Measurements from ENCODE around the gene UVSSA. TPM values are rescaled to one million over a fixed set of nuclear protein-coding genes. Genes with fewer than 3 reads are reported as not detected.
"Not testable (repeated sequence)": the region's sequence is repeated elsewhere in the genome, so short reads cannot be mapped to it uniquely, and the experiment has no call there.

Gene UVSSA
- total RNA-seq, 1 donor from 2014 or later = 9.5 TPM

GRCh38 chr4:1377606-1378261, 30.7 kb downstream of the UVSSA start:
- DNase-seq = no peak

GRCh38 chr4:1378559-1379231, 31.7 kb downstream of the UVSSA start:
- DNase-seq = no peak

GRCh38 chr4:1379351-1379781, 32.4 kb downstream of the UVSSA start:
- no peak for DNase-seq

- DNase-seq = no peak
Measured at GRCh38 chr4:1379801-1380331, 32.9 kb downstream of the UVSSA start.

- DNase-seq = no peak
Measured at GRCh38 chr4:1380368-1381151, 33.6 kb downstream of the UVSSA start.

GRCh38 chr4:1381181-1381621, 34.2 kb downstream of the UVSSA start:
- DNase-seq = no peak

GRCh38 chr4:1381944-1382541, 35.0 kb downstream of the UVSSA start:
- no peak for DNase-seq

GRCh38 chr4:1382776-1383727, 36.0 kb downstream of the UVSSA start:
- no peak for DNase-seq

- no peak for DNase-seq
Measured at GRCh38 chr4:1383728-1384591, 37.0 kb downstream of the UVSSA start.

- DNase-seq = no peak
Measured at GRCh38 chr4:1384675-1385372, 37.8 kb downstream of the UVSSA start.

- DNase-seq = no peak
Measured at GRCh38 chr4:1385373-1386340, 38.6 kb downstream of the UVSSA start.

GRCh38 chr4:1393363-1393762, 46.4 kb downstream of the UVSSA start:
- DNase-seq = not testable (repeated sequence)

- no peak for DNase-seq
Measured at GRCh38 chr4:1393866-1394265, 46.9 kb downstream of the UVSSA start.

GRCh38 chr4:1394554-1395388, 47.8 kb downstream of the UVSSA start:
- not testable (repeated sequence) for DNase-seq

- DNase-seq = not testable (repeated sequence)
Measured at GRCh38 chr4:1395389-1395820, 48.4 kb downstream of the UVSSA start.

GRCh38 chr4:1395941-1396805, 49.2 kb downstream of the UVSSA start:
- no peak for DNase-seq

All from occipital lobe (tissue), 2 donors.